Rectal smooth muscle tissue (tissue), 1 donor: Measurements from ENCODE around the gene DCLK1.

ENCODE experiments used
- H3K27ac ChIP-seq: one replicate; pipeline ENCODE4 v1.7.0; 2013; ENCODE audit warnings: low read depth, low read length, inconsistent platforms
- H3K27me3 ChIP-seq: one replicate; pipeline ENCODE4 v1.7.0; 2013; ENCODE audit warnings: low read length; ENCODE audit not compliant: control insufficient read depth, insufficient read depth
- H3K36me3 ChIP-seq: one replicate; pipeline ENCODE4 v1.7.0; 2013; ENCODE audit warnings: low read length; ENCODE audit not compliant: control insufficient read depth, insufficient read depth
- H3K4me1 ChIP-seq: one replicate; pipeline ENCODE4 v1.7.0; 2013; ENCODE audit warnings: low read length; ENCODE audit not compliant: control insufficient read depth, insufficient read depth
- H3K4me3 ChIP-seq: one replicate; pipeline ENCODE4 v1.7.0; 2013; ENCODE audit warnings: low read length
- H3K9ac ChIP-seq: one replicate; pipeline ENCODE4 v1.7.0; 2013; ENCODE audit warnings: low read length

Gene DCLK1

GRCh38 chr13:35850569-35850968 lies 280.6 kb downstream of the DCLK1 start:
- H3K27ac ChIP-seq: no peak overlapping the region

DNA sequence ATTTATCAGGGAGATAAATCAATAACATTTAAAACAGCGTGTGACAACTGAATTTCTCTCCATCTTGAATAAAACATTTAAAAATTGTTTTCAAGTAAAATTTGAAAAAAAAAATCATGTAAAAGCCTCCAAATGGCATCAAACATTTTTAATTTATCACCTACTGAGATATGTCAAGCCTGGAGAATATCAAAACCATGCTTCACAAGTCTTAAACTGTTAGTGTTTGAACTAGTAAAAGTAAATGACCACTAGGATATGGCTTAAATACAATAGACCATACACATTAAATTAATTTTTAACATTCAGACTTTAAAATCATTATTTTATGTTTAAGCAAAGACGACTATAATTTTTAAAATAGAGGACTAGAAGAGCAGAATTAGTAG lies 281.9 kb downstream of the DCLK1 start:
- Histone ChIP-seq H3K4me1 (peaks cover 6% of the 10 kb centered on the region), H3K4me3 (no peak overlapping the region), H3K36me3 (no peaks in the 10 kb centered on the region), H3K27me3 (no peaks in the 10 kb centered on the region), H3K9ac (no peak overlapping the region), H3K27ac (no peak overlapping the region)

More at GRCh38 chr13:35850569-35850968, 280.6 kb downstream of the DCLK1 start:
- H3K4me1 ChIP-seq: peaks cover 6% of the 10 kb centered on the region
- H3K27me3 ChIP-seq: no peaks in the 10 kb centered on the region
- H3K36me3 ChIP-seq: no peaks in the 10 kb centered on the region
- H3K9ac ChIP-seq: no peak overlapping the region
- H3K4me3 ChIP-seq: no peak overlapping the region

GRCh38 chr13:35848336-35849255 lies 282.6 kb downstream of the DCLK1 start:
- no peak overlapping the region for H3K9ac ChIP-seq
- H3K36me3 ChIP-seq: no peaks in the 10 kb centered on the region
- peaks cover 6% of the 10 kb centered on the region for H3K4me1 ChIP-seq
- no peak overlapping the region for H3K4me3 ChIP-seq
- no peak overlapping the region for H3K27ac ChIP-seq
- no peaks in the 10 kb centered on the region for H3K27me3 ChIP-seq

- Histone ChIP-seq H3K4me1 (peaks cover under 1% of the 10 kb centered on the region), H3K9ac (no peak overlapping the region), H3K36me3 (no peaks in the 10 kb centered on the region), H3K27ac (no peak overlapping the region), H3K4me3 (no peak overlapping the region), H3K27me3 (no peaks in the 10 kb centered on the region)
These were observed 287.9 kb downstream of the DCLK1 start for GRCh38 chr13:35843272-35843671.

DNA sequence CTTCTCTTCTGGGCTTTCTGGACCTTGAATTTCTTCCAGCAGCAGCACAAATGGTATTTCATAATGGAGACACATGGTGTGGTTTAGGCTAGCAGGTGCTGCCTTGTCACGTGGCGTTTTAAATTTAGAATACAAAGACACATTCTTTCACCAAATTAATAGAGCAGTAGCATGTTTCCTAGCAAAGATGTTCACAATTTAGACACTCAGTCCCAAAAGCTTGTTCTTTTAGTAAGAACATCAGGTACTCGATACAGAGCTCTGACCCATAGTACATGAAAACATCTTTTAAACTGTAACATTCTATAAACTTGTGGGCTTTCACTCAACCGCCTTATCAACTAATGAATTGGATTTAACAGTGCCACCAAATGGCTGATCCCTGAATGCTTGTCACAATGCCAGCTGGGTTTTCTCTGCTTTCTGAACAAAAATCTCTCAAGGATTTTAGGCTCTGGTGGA lies 290.1 kb downstream of the DCLK1 start:
- H3K27ac ChIP-seq: peak overlapping the region; percentile 0
- no peaks in the 10 kb centered on the region for H3K4me1 ChIP-seq
- no peak overlapping the region for H3K9ac ChIP-seq
- no peak overlapping the region for H3K4me3 ChIP-seq
- no peaks in the 10 kb centered on the region for H3K36me3 ChIP-seq
- no peaks in the 10 kb centered on the region for H3K27me3 ChIP-seq

- Histone ChIP-seq H3K36me3 (no peaks in the 10 kb centered on the region), H3K27ac (no peak overlapping the region), H3K4me3 (no peak overlapping the region), H3K27me3 (no peaks in the 10 kb centered on the region), H3K9ac (no peak overlapping the region), H3K4me1 (no peaks in the 10 kb centered on the region)
These were observed 291.4 kb downstream of the DCLK1 start for GRCh38 chr13:35839806-35840205.

GRCh38 chr13:35838356-35838755 lies 292.8 kb downstream of the DCLK1 start:
- Histone ChIP-seq H3K36me3 (no peaks in the 10 kb centered on the region), H3K4me1 (no peaks in the 10 kb centered on the region), H3K9ac (no peak overlapping the region), H3K27me3 (no peaks in the 10 kb centered on the region), H3K27ac (no peak overlapping the region), H3K4me3 (no peak overlapping the region)

- Histone ChIP-seq H3K27ac (no peak overlapping the region), H3K4me1 (no peaks in the 10 kb centered on the region), H3K36me3 (no peaks in the 10 kb centered on the region), H3K4me3 (no peak overlapping the region), H3K27me3 (no peaks in the 10 kb centered on the region), H3K9ac (no peak overlapping the region)
These were observed 294.7 kb downstream of the DCLK1 start for GRCh38 chr13:35836446-35836845.

DNA sequence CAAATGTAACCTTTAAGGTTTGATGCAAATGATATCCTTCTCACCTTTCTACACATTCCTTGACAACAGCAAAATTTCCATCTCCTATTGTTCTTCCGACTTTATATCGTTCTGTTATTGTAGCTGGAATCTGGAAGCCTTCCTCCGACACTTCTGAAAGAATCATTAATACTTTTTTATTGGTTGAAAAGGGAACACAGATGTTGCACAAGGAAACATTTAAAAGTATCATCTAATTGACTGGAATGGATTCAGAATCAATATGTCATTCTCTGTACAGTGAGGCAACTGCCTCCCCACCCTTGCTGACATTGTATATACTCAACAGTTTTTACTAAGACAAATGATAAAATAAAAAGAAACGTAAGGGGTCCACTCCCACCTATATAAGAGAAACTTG lies 295.2 kb downstream of the DCLK1 start:
- Histone ChIP-seq H3K27me3 (no peaks in the 10 kb centered on the region), H3K4me1 (no peaks in the 10 kb centered on the region), H3K27ac (no peak overlapping the region), H3K9ac (no peak overlapping the region), H3K36me3 (no peaks in the 10 kb centered on the region), H3K4me3 (no peak overlapping the region)

GRCh38 chr13:35833608-35834275 lies 297.4 kb downstream of the DCLK1 start:
- Histone ChIP-seq H3K27ac (no peak overlapping the region), H3K36me3 (no peaks in the 10 kb centered on the region), H3K4me1 (no peaks in the 10 kb centered on the region), H3K4me3 (no peak overlapping the region), H3K9ac (no peak overlapping the region), H3K27me3 (no peaks in the 10 kb centered on the region)

GRCh38 chr13:35833031-35833430 lies 298.2 kb downstream of the DCLK1 start:
- H3K27me3 ChIP-seq: no peaks in the 10 kb centered on the region
- no peak overlapping the region for H3K4me3 ChIP-seq
- no peak overlapping the region for H3K27ac ChIP-seq
- H3K9ac ChIP-seq: no peak overlapping the region
- no peaks in the 10 kb centered on the region for H3K4me1 ChIP-seq
- no peaks in the 10 kb centered on the region for H3K36me3 ChIP-seq

GRCh38 chr13:35832551-35832950 lies 298.6 kb downstream of the DCLK1 start:
- Histone ChIP-seq H3K4me3 (no peak overlapping the region), H3K36me3 (no peaks in the 10 kb centered on the region), H3K27ac (no peak overlapping the region), H3K27me3 (no peaks in the 10 kb centered on the region), H3K9ac (no peak overlapping the region), H3K4me1 (no peaks in the 10 kb centered on the region)
